WERI-Rb-1 (cell line): ENCODE results near the gene SRGAP1.

Experiments used
- DNase-seq: peaks from one replicate; pipeline ENCODE4 v3.0.0-alpha.2; 2020
- H3K27ac ChIP-seq: fragments of 250-450 bp; sonication (Bioruptor Pico); 2 replicates; pipeline ENCODE4 v1.5.1; 2020; ENCODE audit warnings: mild to moderate bottlenecking, moderate library complexity
- H3K27me3 ChIP-seq: fragments of 250-450 bp; sonication (Bioruptor Pico); 2 replicates; pipeline ENCODE4 v1.5.1; 2021; ENCODE audit warnings: mild to moderate bottlenecking, low read depth, moderate library complexity; ENCODE audit not compliant: insufficient read depth, severe bottlenecking
- H3K36me3 ChIP-seq: fragments of 250-450 bp; sonication (Bioruptor Pico); 2 replicates; pipeline ENCODE4 v1.5.1; 2020; ENCODE audit warnings: mild to moderate bottlenecking, moderate library complexity
- H3K4me3 ChIP-seq: 2 replicates; pipeline ENCODE4 v1.5.1; 2011; ENCODE audit warnings: low read depth, mild to moderate bottlenecking, control low read depth, low read length
- H3K9me3 ChIP-seq: fragments of 250-450 bp; sonication (Bioruptor Pico); 2 replicates; pipeline ENCODE4 v1.5.1; 2021; ENCODE audit warnings: mild to moderate bottlenecking, moderate library complexity; ENCODE audit not compliant: severe bottlenecking
- CTCF ChIP-seq: IDR thresholded peaks from 2 replicates; pipeline ENCODE4 v1.5.1; 2011; ENCODE audit warnings: low read depth, mild to moderate bottlenecking, control low read depth, inconsistent platforms, low read length

Gene SRGAP1

GRCh38 chr12:63944034-63944579, 99.6 kb downstream of the SRGAP1 start:
- no peak for DNase-seq
- Histone ChIP-seq H3K9me3 (no peaks in the 10 kb centered on the region), H3K36me3 (no peaks in the 10 kb centered on the region), H3K27ac (no peak overlapping the region), H3K4me3 (no peak overlapping the region), H3K27me3 (no peaks in the 10 kb centered on the region)
- TF ChIP-seq CTCF, result no peak

GRCh38 chr12:63944586-63945228, 100.2 kb downstream of the SRGAP1 start:
- no peaks in the 10 kb centered on the region for H3K36me3 ChIP-seq
- no peak overlapping the region for H3K4me3 ChIP-seq
- TF ChIP-seq CTCF, result no peak
- H3K27ac ChIP-seq, result no peak overlapping the region
- H3K27me3 ChIP-seq, result no peaks in the 10 kb centered on the region
- DNase-seq, result no peak
- H3K9me3 ChIP-seq, result no peaks in the 10 kb centered on the region

- no peak for TF ChIP-seq CTCF
- no peaks in the 10 kb centered on the region for H3K27me3 ChIP-seq
These were observed 101.3 kb downstream of the SRGAP1 start for GRCh38 chr12:63945777-63946176.

GRCh38 chr12:63948211-63948610, 103.7 kb downstream of the SRGAP1 start:
- Histone ChIP-seq H3K27me3 (no peaks in the 10 kb centered on the region), H3K27ac (no peak overlapping the region), H3K4me3 (no peak overlapping the region), H3K9me3 (no peaks in the 10 kb centered on the region), H3K36me3 (no peaks in the 10 kb centered on the region)
- TF ChIP-seq CTCF, result no peak
- DNase-seq, result no peak

More at GRCh38 chr12:63945777-63946176, 101.3 kb downstream of the SRGAP1 start:
- H3K27ac ChIP-seq, result no peak overlapping the region
- H3K36me3 ChIP-seq, result no peaks in the 10 kb centered on the region
- DNase-seq, result no peak
- H3K4me3 ChIP-seq, result no peak overlapping the region
- no peaks in the 10 kb centered on the region for H3K9me3 ChIP-seq

GRCh38 chr12:63949902-63950301, 105.4 kb downstream of the SRGAP1 start:
- H3K27me3 ChIP-seq, result no peaks in the 10 kb centered on the region
- H3K27ac ChIP-seq, result no peak overlapping the region
- no peak overlapping the region for H3K4me3 ChIP-seq
- H3K36me3 ChIP-seq, result no peaks in the 10 kb centered on the region
- no peaks in the 10 kb centered on the region for H3K9me3 ChIP-seq
- no peak for TF ChIP-seq CTCF
- no peak for DNase-seq

GRCh38 chr12:63952995-63953394, 108.5 kb downstream of the SRGAP1 start:
- Histone ChIP-seq H3K4me3 (no peak overlapping the region), H3K27me3 (no peaks in the 10 kb centered on the region), H3K9me3 (no peaks in the 10 kb centered on the region), H3K27ac (no peak overlapping the region), H3K36me3 (no peaks in the 10 kb centered on the region)
- no peak for TF ChIP-seq CTCF
- no peak for DNase-seq
